CD14-positive monocyte (primary cell): ENCODE measurements around the gene PPP1R2C. TPM values are rescaled to one million over a fixed set of nuclear protein-coding genes. Genes with fewer than 3 reads are reported as not detected.

Source experiments
- DNase-seq, 3 donors: peaks; one replicate each; pipeline ENCODE4 v3.0.0-alpha.2; 2011 to 2022
- H2AFZ ChIP-seq: 2 replicates; pipeline ENCODE4 v1.6.0; 2012; ENCODE audit warnings: mild to moderate bottlenecking, low read depth, low read length, inconsistent platforms; ENCODE audit not compliant: insufficient read depth, poor library complexity, severe bottlenecking
- H3K27ac ChIP-seq, 2 donors: 1 replicate in 1 of 2; 2 replicates in 1 of 2; pipeline ENCODE4 v1.5.1; 2012 to 2013; ENCODE audit warnings: low read length in 2 of 2, control low read depth in 1 of 2, inconsistent platforms in 1 of 2, low read depth in 1 of 2, mild to moderate bottlenecking in 1 of 2
- H3K27me3 ChIP-seq, 2 donors: one replicate each; pipeline versions ENCODE4 v1.6.0 to v1.6.1; 2011 to 2013; ENCODE audit warnings: low read length in 2 of 2; ENCODE audit not compliant: control insufficient read depth in 2 of 2, insufficient read depth in 2 of 2
- H3K36me3 ChIP-seq, 2 donors: replicated peaks in 1 of 2; 1 replicate in 1 of 2; 2 replicates in 1 of 2; pipeline versions ENCODE4 v1.5.1 to v1.6.1; 2012 to 2013; ENCODE audit warnings: low read length in 2 of 2, control low read depth in 1 of 2, inconsistent platforms in 1 of 2, mild to moderate bottlenecking in 1 of 2; ENCODE audit not compliant: insufficient read depth in 2 of 2, control insufficient read depth in 1 of 2
- H3K4me1 ChIP-seq, 2 donors: 1 replicate in 1 of 2; 2 replicates in 1 of 2; pipeline versions ENCODE4 v1.5.1 to v1.6.1; 2012 to 2013; ENCODE audit warnings: low read length in 2 of 2, control low read depth in 1 of 2, inconsistent platforms in 1 of 2, mild to moderate bottlenecking in 1 of 2, moderate library complexity in 1 of 2; ENCODE audit not compliant: insufficient read depth in 2 of 2, control insufficient read depth in 1 of 2
- H3K4me2 ChIP-seq: replicated peaks from 2 replicates; pipeline ENCODE3; 2012; ENCODE audit warnings: low read length, moderate library complexity, mild to moderate bottlenecking; ENCODE audit not compliant: poor library complexity, severe bottlenecking; ENCODE audit errors: extremely low read depth
- H3K4me3 ChIP-seq, 3 experiments: fragments of 200-600 bp in 1 of 3; sonication (generic) in 1 of 3; replicated peaks in 1 of 3; 1 replicate in 2 of 3; 2 replicates in 1 of 3; pipeline ENCODE4 v1.5.1; 2011 to 2013; ENCODE audit warnings: low read length in 3 of 3, mild to moderate bottlenecking in 3 of 3, control low read depth in 2 of 3, low read depth in 2 of 3, inconsistent platforms in 1 of 3, moderate library complexity in 1 of 3
- H3K79me2 ChIP-seq: 2 replicates; pipeline ENCODE4 v1.6.0; 2012; ENCODE audit warnings: mild to moderate bottlenecking, control low read depth, inconsistent platforms, low read length, moderate library complexity; ENCODE audit not compliant: insufficient read depth
- H3K9ac ChIP-seq: 2 replicates; pipeline ENCODE4 v1.6.0; 2017; ENCODE audit warnings: low read length, mild to moderate bottlenecking; ENCODE audit not compliant: insufficient read depth, poor library complexity, severe bottlenecking
- H3K9me3 ChIP-seq, 2 donors: replicated peaks in 1 of 2; 1 replicate in 1 of 2; 2 replicates in 1 of 2; pipeline versions ENCODE4 v1.5.1 to v1.6.1; 2012 to 2013; ENCODE audit warnings: low read length in 2 of 2, control low read depth in 1 of 2; ENCODE audit not compliant: control insufficient read depth in 1 of 2, insufficient read depth in 1 of 2
- H4K20me1 ChIP-seq: 2 replicates; pipeline ENCODE4 v1.6.0; 2012; ENCODE audit warnings: mild to moderate bottlenecking, low read length, control low read depth, moderate library complexity; ENCODE audit not compliant: insufficient read depth
- H3K27ac Mint-ChIP-seq, 7 donors: one replicate each; pipeline ENCODE4 v1.8.0; 2020; ENCODE audit warnings: mild to moderate bottlenecking in 7 of 7, mixed read lengths in 7 of 7, moderate library complexity in 6 of 7, inconsistent platforms in 2 of 7
- H3K27me3 Mint-ChIP-seq, 3 donors: one replicate each; pipeline ENCODE4 v1.8.0; 2021 to 2022; ENCODE audit warnings: low read depth in 3 of 3, mild to moderate bottlenecking in 3 of 3, mixed read lengths in 3 of 3, moderate library complexity in 3 of 3, inconsistent platforms in 1 of 3
- H3K36me3 Mint-ChIP-seq, 2 donors: one replicate each; pipeline ENCODE4 v1.8.0; 2020; ENCODE audit warnings: mixed read lengths in 2 of 2, inconsistent platforms in 1 of 2, mild to moderate bottlenecking in 1 of 2
- H3K4me1 Mint-ChIP-seq: one replicate; pipeline ENCODE4 v1.8.0; 2020; ENCODE audit warnings: mild to moderate bottlenecking, mixed read lengths
- H3K4me3 Mint-ChIP-seq, 2 donors: one replicate each; pipeline ENCODE4 v1.8.0; 2020; ENCODE audit warnings: mild to moderate bottlenecking in 2 of 2, mixed read lengths in 2 of 2, moderate library complexity in 1 of 2
- H3K9me3 Mint-ChIP-seq, 7 donors: one replicate each; pipeline ENCODE4 v1.8.0; 2020 to 2022; ENCODE audit warnings: mixed read lengths in 7 of 7, mild to moderate bottlenecking in 6 of 7, moderate library complexity in 6 of 7, inconsistent platforms in 2 of 7
- CTCF ChIP-seq: fragments of 200-600 bp; IDR thresholded peaks from one replicate; pipeline ENCODE4 v1.8.0; 2022; ENCODE audit warnings: antibody characterized with exemption, mild to moderate bottlenecking
- WGBS: methylation state at CpG from one replicate; pipeline ENCODE4 v1.1.5; 2013; ENCODE audit warnings: missing lambda C conversion rate; ENCODE audit not compliant: insufficient coverage; 5-methylcytosine and 5-hydroxymethylcytosine counted together
- intact Hi-C, 2 donors: fragments of 100-400 bp; cut with micrococcal nuclease; formaldehyde crosslinking; loops; one replicate each; pipeline versions ENCODE4 v1.15.0 to v1.15.1; 2023
- polyA plus RNA-seq, 3 donors: library from polyadenylated mRNA; depleted of rRNA in 1 of 3; unstranded in 2 of 3; stranded (reverse) in 1 of 3; fragments of 300-500 nt in 2 of 3; fragments of >200 nt in 1 of 3; fragmentation: Illumina TruSeq in 2 of 3; gene quantifications; 1 replicate in 2 of 3; 2 replicates in 1 of 3; pipeline ENCODE4 v1.2.3, GENCODE V29; 2012 to 2021

The PPP1R2C gene
- polyA plus RNA-seq, 3 donors = not detected

- Histone ChIP-seq H3K36me3 (no peaks in the 10 kb centered on the region), H3K9me3 (no peaks in the 10 kb centered on the region), H4K20me1 (no peaks in the 10 kb centered on the region), H3K27ac (no peak overlapping the region), H3K79me2 (no peaks in the 10 kb centered on the region), H2AFZ (no peak overlapping the region), H3K4me1 (no peaks in the 10 kb centered on the region), H3K4me2 (no peak overlapping the region), H3K27me3 (no peaks in the 10 kb centered on the region), H3K4me3 (no peak overlapping the region), H3K9ac (no peak overlapping the region)
- DNase-seq = no peak
- Mint-ChIP-seq H3K27me3 (peaks cover 0 to 2% (median 0%) of the 10 kb centered on the region in 3 donors), H3K4me3 (no peak overlapping the region), H3K36me3 (no peaks in the 10 kb centered on the region), H3K4me1 (peaks cover 3% of the 10 kb centered on the region), H3K27ac (no peak overlapping the region), H3K9me3 (peaks cover 0 to 5% (median 0%) of the 10 kb centered on the region in 7 donors)
- no CpG with 5 or more reads among the region's 5 CpGs for WGBS
- intact Hi-C loops = no loop called here
- no peak for TF ChIP-seq CTCF
Measured at GRCh38 chrX:42748067-42748850, 29.7 kb downstream of the PPP1R2C start.

- H3K4me1 ChIP-seq = no peaks in the 10 kb centered on the region
- H3K4me2 ChIP-seq = no peak overlapping the region
- Mint-ChIP-seq H3K9me3 (peaks cover 0 to 6% (median 0%) of the 10 kb centered on the region in 7 donors), H3K4me1 (peaks cover 3% of the 10 kb centered on the region), H3K27ac (no peak overlapping the region), H3K4me3 (no peak overlapping the region), H3K27me3 (peaks cover 0 to 2% (median 0%) of the 10 kb centered on the region in 3 donors), H3K36me3 (no peaks in the 10 kb centered on the region)
- no peak for TF ChIP-seq CTCF
- H4K20me1 ChIP-seq = no peaks in the 10 kb centered on the region
- H3K79me2 ChIP-seq = no peaks in the 10 kb centered on the region
- no peaks in the 10 kb centered on the region for H3K36me3 ChIP-seq
- intact Hi-C loops = no loop called here
- no peak overlapping the region for H3K4me3 ChIP-seq
- DNase-seq = no peak
- H3K9ac ChIP-seq = no peak overlapping the region
- H3K27ac ChIP-seq = no peak overlapping the region
- no peak overlapping the region for H2AFZ ChIP-seq
- no CpG with 5 or more reads among the region's 2 CpGs for WGBS
- no peaks in the 10 kb centered on the region for H3K27me3 ChIP-seq
- H3K9me3 ChIP-seq = no peaks in the 10 kb centered on the region
Measured at GRCh38 chrX:42746606-42747005, 31.4 kb downstream of the PPP1R2C start.
